HG02763 (cell line): ENCODE measurements around the gene FAM219A.

Source experiments
- ATAC-seq: cut with Tn5 transposase; IDR thresholded peaks from one replicate; pipeline ENCODE4 v1.9.1; 2021; ENCODE audit warnings: mild to moderate bottlenecking, moderate library complexity; ENCODE audit not compliant: unreplicated experiment

The FAM219A gene

GRCh38 chr9:34458013-34458958 is at the start of gene FAM219A, which contains the start of gene DNAI1:
FAM219A (minus strand) TSS chr9:34458570; CDS start chr9:34458263, 307 bp downstream.
DNAI1 (plus strand) TSS chr9:34458805; CDS start chr9:34459006, 201 bp downstream.
- ATAC-seq: peak; percentile 97

GRCh38 chr9:34507966-34508365 is 49.6 kb upstream of the FAM219A start:
- ATAC-seq: no peak

GRCh38 chr9:34507556-34507955 is 49.2 kb upstream of the FAM219A start:
- ATAC-seq: no peak

DNA sequence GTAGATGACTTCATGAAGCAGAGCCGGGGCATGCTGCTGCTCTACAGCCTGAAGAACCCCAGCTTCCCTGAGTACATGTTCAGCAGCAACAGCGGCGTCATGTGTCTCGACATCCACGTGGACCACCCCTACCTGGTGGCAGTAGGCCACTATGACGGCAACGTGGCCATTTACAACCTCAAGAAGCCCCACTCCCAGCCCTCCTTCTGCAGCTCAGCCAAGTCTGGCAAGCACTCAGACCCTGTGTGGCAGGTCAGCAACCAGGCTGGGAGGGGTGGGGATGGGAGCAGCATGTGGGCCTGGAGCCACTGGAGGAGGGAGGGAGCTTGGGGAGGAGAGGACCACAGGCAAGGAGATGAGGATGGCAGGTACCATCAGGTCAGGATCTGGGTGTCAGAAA is 48.3 kb upstream of the FAM219A start:
- ATAC-seq: no peak

- no peak for ATAC-seq
These were observed 47.2 kb upstream of the FAM219A start for GRCh38 chr9:34505370-34506120.

DNA sequence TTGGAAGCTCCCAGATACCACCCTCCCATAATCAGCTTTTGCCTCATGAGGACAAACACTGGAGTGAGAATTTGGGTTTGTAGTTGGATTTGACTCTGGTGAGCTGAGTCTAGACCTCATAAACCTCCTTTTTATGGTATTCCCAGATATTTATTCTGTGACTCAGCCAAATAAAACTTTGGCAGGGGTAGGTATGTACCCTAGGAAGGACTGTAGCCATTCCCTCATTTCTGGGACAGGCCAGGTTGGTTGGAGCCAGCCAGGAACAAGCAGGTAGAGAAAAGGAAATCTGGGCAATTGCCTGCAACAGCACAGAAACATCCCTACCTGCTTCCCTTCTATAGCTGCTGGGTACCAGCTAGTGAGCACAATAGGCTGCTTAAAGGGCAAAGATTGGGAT is 45.0 kb upstream of the FAM219A start:
- ATAC-seq: no peak

GRCh38 chr9:34502891-34503290 is 44.5 kb upstream of the FAM219A start:
- no peak for ATAC-seq

GRCh38 chr9:34502471-34502870 is 44.1 kb upstream of the FAM219A start:
- ATAC-seq: no peak

DNA sequence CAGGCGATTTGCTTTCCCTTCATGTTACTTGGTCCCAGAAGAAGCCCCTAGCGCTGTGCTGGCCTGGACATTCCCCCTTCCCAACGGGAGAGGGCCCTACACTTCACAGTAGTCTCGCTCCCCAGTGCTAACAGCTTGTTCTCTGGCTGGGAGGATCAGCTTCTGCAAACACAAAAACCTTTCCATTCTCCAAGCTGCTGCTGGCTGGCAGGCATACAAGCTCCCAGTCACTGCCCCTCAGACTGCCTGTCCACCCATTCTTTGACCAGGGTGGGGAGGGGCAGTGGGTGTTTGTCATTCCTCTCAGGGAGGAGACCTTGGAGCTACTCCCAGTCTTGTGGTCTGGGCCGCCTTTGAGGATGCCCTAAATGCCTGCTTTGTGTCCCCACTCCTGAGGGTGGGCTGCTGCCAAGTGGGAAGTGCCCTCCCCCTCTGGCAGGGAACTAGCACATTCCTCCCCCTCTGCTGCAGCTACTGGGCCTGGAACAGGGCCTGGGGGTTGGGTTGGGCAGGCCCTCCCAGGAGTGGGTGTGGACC is 43.6 kb upstream of the FAM219A start:
- no peak for ATAC-seq

DNA sequence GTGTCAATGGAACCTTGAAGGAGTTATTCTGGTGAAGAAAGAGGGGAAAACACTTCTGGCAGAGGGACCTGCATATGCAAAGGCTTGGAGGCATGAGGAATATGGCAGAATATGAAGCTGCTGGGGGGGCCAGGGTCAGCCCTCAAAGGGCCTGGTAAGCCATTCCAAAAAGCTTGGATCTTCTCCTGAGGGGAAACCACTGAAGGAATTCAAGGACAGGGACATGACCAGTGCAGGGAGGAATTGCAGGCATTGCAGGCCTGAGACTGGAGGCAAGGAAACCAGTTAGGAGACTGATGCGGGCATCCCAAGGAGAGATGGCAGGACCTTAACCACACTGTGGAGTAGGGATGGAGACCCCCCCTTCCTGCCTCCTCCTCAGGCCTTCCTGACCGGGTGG is 43.0 kb upstream of the FAM219A start:
- ATAC-seq: no peak

DNA sequence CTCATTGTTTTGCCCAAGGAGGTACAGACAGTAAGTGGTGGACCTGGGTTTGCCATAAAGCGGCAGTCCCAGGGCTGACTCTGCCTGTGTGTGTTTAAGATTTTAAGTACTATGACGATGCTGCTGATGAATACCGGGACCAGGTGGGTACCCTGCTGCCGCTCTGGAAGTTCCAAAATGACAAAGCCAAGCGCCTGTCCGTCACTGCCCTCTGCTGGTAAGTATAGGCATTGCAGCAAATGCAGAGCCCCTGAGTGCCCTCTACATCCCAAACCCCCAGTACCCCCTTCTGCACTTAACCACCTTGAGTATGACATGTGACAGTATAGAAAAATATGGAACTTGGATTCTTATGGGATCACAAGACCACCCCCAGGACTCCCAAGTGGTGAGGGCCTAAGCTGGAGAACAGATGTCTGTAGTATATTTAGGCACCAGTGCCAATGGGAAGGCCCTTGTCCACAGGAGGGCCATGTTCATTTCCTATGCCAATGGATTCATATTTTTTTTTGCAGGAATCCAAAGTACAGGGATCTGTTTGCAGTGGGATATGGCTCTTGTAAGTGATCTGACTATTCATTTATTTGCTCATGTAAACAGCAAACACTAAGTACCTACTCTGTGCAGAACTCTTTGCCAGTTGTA is 42.4 kb upstream of the FAM219A start:
- no peak for ATAC-seq

GRCh38 chr9:34499076-34499475 is 40.7 kb upstream of the FAM219A start:
- no peak for ATAC-seq

- ATAC-seq: no peak
These were observed 40.2 kb upstream of the FAM219A start for GRCh38 chr9:34498553-34498952.

GRCh38 chr9:34496149-34496712 is 37.9 kb upstream of the FAM219A start:
- no peak for ATAC-seq

GRCh38 chr9:34493972-34494535 is 35.7 kb upstream of the FAM219A start:
- ATAC-seq: no peak

- no peak for ATAC-seq
These were observed 33.7 kb upstream of the FAM219A start for GRCh38 chr9:34492051-34492450.

DNA sequence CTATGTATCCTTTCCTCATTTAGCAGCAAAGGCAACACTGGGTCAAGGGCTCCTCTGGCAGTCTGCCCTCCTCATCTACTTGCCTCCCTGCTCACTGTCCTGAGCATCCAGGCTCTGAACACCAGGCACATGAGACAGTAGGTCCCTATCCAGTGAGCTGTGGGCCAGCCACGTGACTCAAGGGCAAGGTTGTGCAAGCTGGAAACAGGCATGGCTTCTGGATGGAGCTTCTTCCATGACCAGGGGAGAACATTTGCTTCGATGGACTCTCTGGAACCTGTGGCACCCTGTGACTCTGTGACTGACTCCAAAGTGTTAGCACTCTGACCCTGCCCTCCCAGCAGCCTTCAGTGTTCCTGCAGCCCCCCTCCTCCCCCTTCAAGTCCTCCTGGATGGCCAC is 33.2 kb upstream of the FAM219A start:
- ATAC-seq: no peak

GRCh38 chr9:34490760-34491159 is 32.4 kb upstream of the FAM219A start:
- ATAC-seq: no peak

- no peak for ATAC-seq
These were observed 32.0 kb upstream of the FAM219A start for GRCh38 chr9:34490360-34490759.

DNA sequence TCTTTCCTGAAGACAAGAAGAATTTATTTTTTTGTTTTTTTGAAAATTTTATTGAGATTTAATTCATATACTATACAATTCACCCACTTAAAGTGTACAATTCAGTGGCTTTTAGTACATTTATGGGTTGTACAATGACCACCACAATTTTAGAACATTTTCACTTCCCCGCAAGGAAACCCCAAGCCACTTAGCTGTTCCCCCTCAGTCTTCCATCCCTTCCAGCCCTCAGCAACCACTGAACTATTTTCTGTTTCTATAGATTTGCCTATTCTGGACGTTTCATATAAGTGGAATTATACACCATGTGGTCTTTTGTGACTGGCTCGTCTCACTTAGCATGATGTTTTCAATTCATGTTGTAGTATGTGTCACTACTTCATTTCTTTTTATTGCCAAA is 28.2 kb upstream of the FAM219A start:
- no peak for ATAC-seq
